Measurements from ENCODE around the gene MAFF.

GRCh38 chr22:38221407-38221806, 19.6 kb downstream of the MAFF start:
- no peak for TF ChIP-seq POLR2A (IDR thresholded peaks at IDR 0.05)
- no peak for TF ChIP-seq CTCF (IDR thresholded peaks at IDR 0.05)

Data from Peyer's patch (tissue), 4 donors.